Left lung (tissue), 10 donors: Measurements from ENCODE around the gene C1QTNF4. TPM values are rescaled to one million over a fixed set of nuclear protein-coding genes. Genes with fewer than 3 reads are reported as not detected.
A peak's percentile ranks its signal among the peaks of the same experiment; 100 is the strongest.

ENCODE experiments used
- ATAC-seq: fragments of 200-7000 bp; cut with Tn5 transposase; one replicate; pipeline ENCODE4 v1.9.1; 2020; ENCODE audit warnings: moderate library complexity
- DNase-seq, 4 donors: peaks; one replicate each; pipeline ENCODE4 v3.0.0-alpha.2; 2013 to 2020
- H3K27ac ChIP-seq, 2 donors: fragments of 200-600 bp; sonication (generic) in 1 of 2; one replicate each; pipeline versions ENCODE4 v1.5.0 to v1.8.0; 2020 to 2021
- H3K27me3 ChIP-seq, 2 donors: fragments of 200-600 bp; sonication (generic) in 1 of 2; one replicate each; pipeline versions ENCODE4 v1.5.0 to v1.8.0; 2020 to 2021
- H3K36me3 ChIP-seq, 2 donors: fragments of 200-600 bp; sonication (generic) in 1 of 2; one replicate each; pipeline versions ENCODE4 v1.5.0 to v1.8.0; 2020 to 2021
- H3K4me1 ChIP-seq, 2 donors: fragments of 200-600 bp; one replicate each; pipeline ENCODE4 v1.8.0; 2021
- H3K4me3 ChIP-seq, 2 donors: fragments of 200-600 bp; sonication (generic) in 1 of 2; one replicate each; pipeline versions ENCODE4 v1.5.0 to v1.8.0; 2020 to 2021; ENCODE audit warnings: mild to moderate bottlenecking in 1 of 2
- H3K9me3 ChIP-seq, 2 donors: fragments of 200-600 bp; sonication (generic) in 1 of 2; one replicate each; pipeline versions ENCODE4 v1.5.0 to v1.8.0; 2020 to 2021
- intact Hi-C, 2 donors: fragments of 100-400 bp; cut with DNase I; formaldehyde crosslinking; loops; one replicate each; pipeline versions ENCODE4 v1.11.2 to v1.14.2; 2022
- polyA plus RNA-seq, 6 donors: library from polyadenylated mRNA; unstranded; fragments of 120-200 nt; gene quantifications; one replicate each; pipeline ENCODE4 v1.2.1, GENCODE V29; 2013; ENCODE audit not compliant: insufficient read length in 6 of 6
- total RNA-seq, 2 donors: library from RNA; stranded (reverse); fragmentation: NEBNext Ultra II Directional; extraction: Animal tissue kit (Norgen Biotek cat#: 25700); gene quantifications; one replicate each; pipeline ENCODE4 v1.2.1, GENCODE V29; 2021
- TF ChIP-seq, protein P1 (sequence below), 2 donors: fragments of 200-600 bp; sonication (generic) in 1 of 2; IDR thresholded peaks; one replicate each; pipeline versions ENCODE4 v1.5.0 to v1.8.0; 2021; ENCODE audit warnings: antibody characterized with exemption in 2 of 2
- donor health status: DM: no; HTN: yes; CAD: no.
- donor health status: DM: no; HTN: no; CAD: no.

The C1QTNF4 gene
- total and polyA plus RNA-seq, 8 donors: 0.21 to 6.9 (median 3.9) TPM

DNA sequence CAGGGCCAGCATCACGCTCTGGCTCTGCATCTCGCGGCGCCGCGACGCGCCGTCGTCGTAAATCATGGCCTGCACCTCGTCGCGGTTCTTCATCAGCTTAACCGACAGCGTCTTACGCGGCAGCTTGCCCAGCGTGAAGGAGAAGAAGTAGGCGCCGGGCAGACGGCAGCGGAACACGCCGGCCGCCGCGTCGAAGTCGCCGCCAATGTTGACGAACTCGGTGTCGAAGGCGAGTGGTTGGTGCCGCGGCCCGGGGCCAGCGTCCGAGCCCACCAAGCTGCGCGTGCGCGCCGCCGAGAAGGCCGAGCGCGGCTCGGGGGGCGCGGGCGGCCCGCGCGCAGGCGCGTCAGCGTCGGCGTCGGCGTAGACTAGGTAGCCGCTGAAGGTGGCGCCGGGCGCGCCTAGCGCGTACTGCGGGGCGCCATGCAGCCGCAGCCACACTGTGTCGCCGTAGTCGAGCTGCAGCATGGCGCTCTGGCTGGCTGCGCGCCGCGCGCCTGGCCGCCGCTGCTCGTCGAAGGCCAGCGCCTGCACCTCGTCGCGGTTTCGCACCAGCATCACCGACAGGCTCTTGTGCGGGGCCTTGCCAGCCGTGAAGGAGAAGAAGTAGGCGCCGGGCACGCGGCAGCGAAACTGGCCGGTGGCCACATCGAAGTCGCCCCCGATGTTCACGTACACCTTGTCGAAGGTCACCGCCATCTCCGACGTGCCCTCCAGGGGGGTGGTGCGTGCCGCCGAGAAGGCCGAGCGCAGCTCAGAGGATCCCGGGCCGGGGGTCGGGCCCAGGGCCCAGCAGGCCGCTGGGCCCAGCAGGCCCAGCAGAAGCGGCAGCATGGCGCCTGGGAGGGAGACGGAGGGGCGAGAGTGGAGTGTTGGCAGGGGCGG lies 4.0 kb downstream of the C1QTNF4 start:
- Histone ChIP-seq H3K4me1 (peaks cover 0 to 19% of the 10 kb centered on the region in 2 donors), H3K27ac (no peak overlapping the region), H3K36me3 (peaks cover 0 to 7% of the 10 kb centered on the region in 2 donors), H3K4me3 (peak overlapping the region in 1 of 2 donors; percentile 11), H3K27me3 (peaks cover 27 to 58% of the 10 kb centered on the region in 2 donors), H3K9me3 (no peaks in the 10 kb centered on the region)
- TF ChIP-seq, protein P1, sequence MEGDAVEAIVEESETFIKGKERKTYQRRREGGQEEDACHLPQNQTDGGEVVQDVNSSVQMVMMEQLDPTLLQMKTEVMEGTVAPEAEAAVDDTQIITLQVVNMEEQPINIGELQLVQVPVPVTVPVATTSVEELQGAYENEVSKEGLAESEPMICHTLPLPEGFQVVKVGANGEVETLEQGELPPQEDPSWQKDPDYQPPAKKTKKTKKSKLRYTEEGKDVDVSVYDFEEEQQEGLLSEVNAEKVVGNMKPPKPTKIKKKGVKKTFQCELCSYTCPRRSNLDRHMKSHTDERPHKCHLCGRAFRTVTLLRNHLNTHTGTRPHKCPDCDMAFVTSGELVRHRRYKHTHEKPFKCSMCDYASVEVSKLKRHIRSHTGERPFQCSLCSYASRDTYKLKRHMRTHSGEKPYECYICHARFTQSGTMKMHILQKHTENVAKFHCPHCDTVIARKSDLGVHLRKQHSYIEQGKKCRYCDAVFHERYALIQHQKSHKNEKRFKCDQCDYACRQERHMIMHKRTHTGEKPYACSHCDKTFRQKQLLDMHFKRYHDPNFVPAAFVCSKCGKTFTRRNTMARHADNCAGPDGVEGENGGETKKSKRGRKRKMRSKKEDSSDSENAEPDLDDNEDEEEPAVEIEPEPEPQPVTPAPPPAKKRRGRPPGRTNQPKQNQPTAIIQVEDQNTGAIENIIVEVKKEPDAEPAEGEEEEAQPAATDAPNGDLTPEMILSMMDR (IDR thresholded peaks at IDR 0.05): no peak
- ATAC-seq: no peak
- intact Hi-C loops: no loop called here
- DNase-seq: peak in 2 of 4 donors; percentile 64 to 76

DNA sequence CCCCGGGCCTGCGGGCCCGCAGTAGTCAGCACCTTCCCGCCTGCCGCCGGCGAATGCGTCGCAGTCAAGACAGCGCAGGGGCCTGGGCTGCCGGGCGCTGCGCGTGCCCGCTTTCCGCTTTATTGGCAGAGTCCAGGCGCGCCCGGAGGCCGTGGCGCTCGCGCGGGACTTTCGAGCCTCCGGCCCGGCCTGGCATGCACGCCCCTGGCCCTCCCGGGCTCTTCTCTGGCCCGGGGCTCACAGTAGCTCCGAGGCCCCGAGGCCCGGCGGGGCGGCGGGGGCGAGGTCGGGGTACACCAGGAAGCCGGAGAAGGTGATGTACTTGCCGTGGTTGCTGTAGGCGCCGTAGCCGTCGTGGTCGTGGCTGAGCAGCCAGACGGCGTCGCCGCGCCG lies 4.6 kb downstream of the C1QTNF4 start:
- peaks cover 0 to 19% of the 10 kb centered on the region in 2 donors for H3K4me1 ChIP-seq
- DNase-seq (peak in 2 of 4 donors; percentile 46 to 52), ATAC-seq (peak; percentile 20)
- peaks cover 0 to 14% of the 10 kb centered on the region in 2 donors for H3K36me3 ChIP-seq
- peak overlapping the region in 1 of 2 donors; percentile 11 for H3K4me3 ChIP-seq
- H3K27ac ChIP-seq: no peak overlapping the region
- TF ChIP-seq, protein P1 (IDR thresholded peaks at IDR 0.05): no peak
- no peaks in the 10 kb centered on the region for H3K9me3 ChIP-seq
- H3K27me3 ChIP-seq: peaks cover 22 to 52% of the 10 kb centered on the region in 2 donors
- intact Hi-C loops: no loop called here

DNA sequence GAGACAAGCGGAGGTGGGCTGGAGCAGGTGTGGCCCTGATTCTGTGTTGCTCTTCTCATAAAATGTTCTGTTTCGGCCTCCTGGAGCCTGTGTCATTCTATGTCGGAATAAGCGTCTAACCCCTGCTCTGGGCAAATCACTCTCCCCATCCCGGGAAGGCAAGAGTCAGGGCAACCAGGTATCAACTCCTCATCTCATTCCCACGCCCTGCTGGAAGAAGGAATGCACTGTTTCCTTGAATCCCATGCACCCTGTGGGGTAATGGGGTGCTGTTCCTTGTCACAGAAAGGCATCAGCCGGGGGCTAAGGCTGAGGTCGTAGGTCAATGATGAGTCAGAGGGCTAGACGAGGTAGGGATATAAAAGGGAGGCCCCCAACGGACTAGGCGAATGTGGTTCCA lies 5.1 kb downstream of the C1QTNF4 start:
- H3K4me1 ChIP-seq: peaks cover 0 to 15% of the 10 kb centered on the region in 2 donors
- no peak overlapping the region for H3K27ac ChIP-seq
- peaks cover 0 to 18% of the 10 kb centered on the region in 2 donors for H3K36me3 ChIP-seq
- ATAC-seq (no peak), DNase-seq (no peak)
- H3K9me3 ChIP-seq: no peaks in the 10 kb centered on the region
- TF ChIP-seq, protein P1 (IDR thresholded peaks at IDR 0.05): no peak
- H3K4me3 ChIP-seq: peak overlapping the region in 1 of 2 donors; percentile 11
- intact Hi-C loops: no loop called here
- peaks cover 17 to 47% of the 10 kb centered on the region in 2 donors for H3K27me3 ChIP-seq

DNA sequence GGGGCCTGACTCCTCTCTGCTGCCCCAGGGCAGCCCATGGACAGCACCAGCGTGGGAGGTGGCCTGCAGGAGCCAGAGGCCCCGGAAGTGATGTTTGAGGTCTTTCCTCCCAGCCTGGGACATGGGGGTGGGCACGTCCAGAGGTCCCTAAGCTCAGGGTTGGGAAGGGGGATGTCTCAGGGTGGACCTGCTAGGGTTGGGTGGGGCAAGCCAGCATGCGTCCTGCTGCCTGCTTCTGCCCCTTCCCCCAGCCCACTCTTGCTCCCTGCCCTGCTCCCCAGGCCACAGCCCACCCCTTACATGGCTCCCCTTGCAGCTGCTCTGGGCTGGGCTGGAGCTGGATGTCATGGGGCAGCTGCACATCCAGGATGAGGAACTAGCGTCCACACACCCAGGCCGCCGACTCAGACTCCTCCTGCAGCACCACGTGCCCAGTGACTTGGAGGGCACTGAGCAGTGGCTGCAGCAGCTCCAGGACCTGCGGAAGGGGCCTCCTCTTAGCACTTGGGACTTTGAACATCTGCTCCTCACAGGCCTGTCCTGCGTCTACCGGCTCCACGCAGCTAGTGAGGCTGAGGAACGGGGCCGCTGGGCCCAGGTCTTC lies 6.4 kb downstream of the C1QTNF4 start:
- TF ChIP-seq, protein P1 (IDR thresholded peaks at IDR 0.05): no peak
- H3K27me3 ChIP-seq: peaks cover 5 to 34% of the 10 kb centered on the region in 2 donors
- H3K9me3 ChIP-seq: no peaks in the 10 kb centered on the region
- intact Hi-C loops: no loop called here
- ATAC-seq (peak; percentile 82), DNase-seq (peak in 2 of 4 donors; percentile 83 to 89)
- no peak overlapping the region for H3K27ac ChIP-seq
- no peak overlapping the region for H3K4me3 ChIP-seq
- peaks cover 0 to 9% of the 10 kb centered on the region in 2 donors for H3K4me1 ChIP-seq
- peaks cover 0 to 31% of the 10 kb centered on the region in 2 donors for H3K36me3 ChIP-seq
